H1 (cell line): ENCODE measurements around the gene CMTM5. TPM values are rescaled to one million over a fixed set of nuclear protein-coding genes. Genes with fewer than 3 reads are reported as not detected.
A peak's percentile ranks its signal among the peaks of the same experiment; 100 is the strongest.

ENCODE experiments used
- CTCF ChIA-PET: fragments of 300-600 bp; sonication (Branson Sonifier 250); formaldehyde crosslinking; loops from one replicate; lab custom pipeline; 2021; ENCODE audit not compliant: partially characterized antibody; lab: Charles Lee
- POLR2A ChIA-PET: fragments of 300-600 bp; sonication (Branson Sonifier 250); formaldehyde crosslinking; loops from one replicate; lab custom pipeline; 2021; ENCODE audit warnings: inconsistent platforms; ENCODE audit not compliant: partially characterized antibody; lab: Charles Lee
- DNase-seq, 2 experiments: peaks; one replicate each; pipeline versions ENCODE4 v3.0.0 to v3.0.0-alpha.2; 2010 to 2022; ENCODE audit warnings: low spot score in 2 of 2, low read depth in 1 of 2, mixed read lengths in 1 of 2
- FAIRE-seq: peaks from 2 replicates; lab custom pipeline; 2011; peaks lifted over from hg19 to GRCh38; lab: Jason Lieb, UNC
- H2AFZ ChIP-seq: 2 replicates; pipeline ENCODE4 v1.8.1; 2012; ENCODE audit warnings: low read length, inconsistent platforms
- H2AK5ac ChIP-seq: 2 replicates; pipeline ENCODE4 v1.6.1; 2013; ENCODE audit warnings: low read depth, low read length
- H2BK120ac ChIP-seq: replicated peaks from 2 replicates; pipeline ENCODE3; 2013; ENCODE audit warnings: low read depth, low read length, inconsistent platforms
- H2BK12ac ChIP-seq: 2 replicates; pipeline ENCODE4 v1.6.1; 2013; ENCODE audit warnings: low read depth, low read length
- H2BK15ac ChIP-seq: 2 replicates; pipeline ENCODE4 v1.6.1; 2013; ENCODE audit warnings: low read length
- H2BK20ac ChIP-seq: 2 replicates; pipeline ENCODE4 v1.6.1; 2013; ENCODE audit warnings: low read length
- H2BK5ac ChIP-seq: 2 replicates; pipeline ENCODE4 v1.6.1; 2013; ENCODE audit warnings: low read depth, low read length
- H3K14ac ChIP-seq: 2 replicates; pipeline ENCODE4 v1.6.1; 2013; ENCODE audit warnings: inconsistent platforms; ENCODE audit not compliant: insufficient read length
- H3K18ac ChIP-seq: 2 replicates; pipeline ENCODE4 v1.6.1; 2013; ENCODE audit warnings: low read length; ENCODE audit errors: extremely low read depth
- H3K23ac ChIP-seq: 2 replicates; pipeline ENCODE4 v1.6.1; 2013; ENCODE audit warnings: inconsistent platforms; ENCODE audit not compliant: insufficient read length
- H3K23me2 ChIP-seq: 2 replicates; pipeline ENCODE4 v1.6.1; 2013; ENCODE audit warnings: low read depth, low read length
- H3K27ac ChIP-seq: 2 replicates; pipeline ENCODE4 v1.6.1; 2011; ENCODE audit warnings: low read depth, low read length, inconsistent platforms
- H3K27me3 ChIP-seq, 4 experiments: replicated peaks in 1 of 4; 1 replicate in 1 of 4; 2 replicates in 3 of 4; pipeline versions ENCODE4 v1.6.1 to v1.8.1; 2011 to 2013; ENCODE audit warnings: low read length in 3 of 4, mild to moderate bottlenecking in 3 of 4, inconsistent platforms in 2 of 4, mixed read lengths in 2 of 4, moderate library complexity in 1 of 4; ENCODE audit not compliant: control insufficient read depth in 3 of 4, insufficient read depth in 3 of 4; ENCODE audit errors: extremely low read depth in 1 of 4
- H3K36me3 ChIP-seq, 4 experiments: 2 replicates each; pipeline versions ENCODE4 v1.6.1 to v1.8.1; 2011 to 2013; ENCODE audit warnings: mild to moderate bottlenecking in 4 of 4, low read length in 3 of 4, moderate library complexity in 2 of 4, control low read depth in 1 of 4, inconsistent platforms in 1 of 4; ENCODE audit not compliant: insufficient read depth in 4 of 4, control insufficient read depth in 2 of 4
- H3K4ac ChIP-seq: replicated peaks from 2 replicates; pipeline ENCODE3; 2013; ENCODE audit warnings: low read length, low read depth, mixed read lengths, inconsistent platforms; ENCODE audit not compliant: insufficient read length
- H3K4me1 ChIP-seq, 4 experiments: replicated peaks in 1 of 4; 1 replicate in 1 of 4; 2 replicates in 3 of 4; pipeline versions ENCODE4 v1.6.1 to v1.8.1; 2011 to 2013; ENCODE audit warnings: low read length in 3 of 4, inconsistent platforms in 2 of 4, mixed read lengths in 1 of 4; ENCODE audit not compliant: insufficient read depth in 4 of 4, control insufficient read depth in 3 of 4
- H3K4me2 ChIP-seq, 2 experiments: 2 replicates each; pipeline versions ENCODE4 v1.6.1 to v1.8.1; 2011 to 2013; ENCODE audit warnings: low read depth in 2 of 2, low read length in 2 of 2, control low read depth in 1 of 2, inconsistent platforms in 1 of 2, mild to moderate bottlenecking in 1 of 2; ENCODE audit not compliant: insufficient read depth in 1 of 2
- H3K4me3 ChIP-seq, 4 experiments: fragments of 200-600, 300-600 bp in 1 of 4; sonication (generic), shearing (Covaris generic), sonication (Bioruptor Twin) in 1 of 4; 2 replicates each; pipeline versions ENCODE4 v1.5.1 to v1.8.1; 2011 to 2016; ENCODE audit warnings: low read length in 4 of 4, low read depth in 3 of 4, control low read depth in 2 of 4, inconsistent platforms in 2 of 4, mild to moderate bottlenecking in 2 of 4, mixed read lengths in 1 of 4, moderate library complexity in 1 of 4; ENCODE audit not compliant: insufficient read depth in 2 of 4; ENCODE audit errors: extremely low read depth in 1 of 4
- H3K56ac ChIP-seq: replicated peaks from 2 replicates; pipeline ENCODE3; 2013; ENCODE audit warnings: low read depth, mild to moderate bottlenecking, mixed read lengths, low read length, inconsistent platforms; ENCODE audit not compliant: insufficient read length
- H3K79me1 ChIP-seq: 2 replicates; pipeline ENCODE4 v1.6.1; 2013; ENCODE audit warnings: low read depth, low read length, control low read depth
- H3K79me2 ChIP-seq, 2 experiments: 2 replicates each; pipeline versions ENCODE4 v1.6.1 to v1.8.1; 2012 to 2013; ENCODE audit warnings: low read length in 2 of 2, mild to moderate bottlenecking in 2 of 2, inconsistent platforms in 1 of 2; ENCODE audit not compliant: insufficient read depth in 2 of 2, control insufficient read depth in 1 of 2
- H3K9ac ChIP-seq, 4 experiments: replicated peaks in 1 of 4; 1 replicate in 1 of 4; 2 replicates in 3 of 4; pipeline versions ENCODE4 v1.6.1 to v1.8.1; 2011 to 2013; ENCODE audit warnings: low read depth in 3 of 4, low read length in 3 of 4, control low read depth in 2 of 4, mild to moderate bottlenecking in 2 of 4, moderate library complexity in 2 of 4, inconsistent platforms in 1 of 4; ENCODE audit errors: extremely low read depth in 1 of 4
- H3K9me3 ChIP-seq, 2 experiments: 2 replicates each; pipeline versions ENCODE4 v1.6.1 to v1.8.1; 2012 to 2013; ENCODE audit warnings: mild to moderate bottlenecking in 2 of 2, moderate library complexity in 2 of 2, control low read depth in 1 of 2, inconsistent platforms in 1 of 2, low read depth in 1 of 2, low read length in 1 of 2, mixed read lengths in 1 of 2; ENCODE audit not compliant: insufficient read depth in 2 of 2
- H4K20me1 ChIP-seq, 2 experiments: replicated peaks in 1 of 2; 2 replicates each; pipeline versions ENCODE3 to v1.8.1; 2011 to 2013; ENCODE audit warnings: inconsistent platforms in 2 of 2, low read length in 2 of 2, mild to moderate bottlenecking in 1 of 2; ENCODE audit not compliant: insufficient read depth in 2 of 2, control insufficient read depth in 1 of 2
- H4K5ac ChIP-seq: 2 replicates; pipeline ENCODE4 v1.6.1; 2013; ENCODE audit warnings: low read length, low read depth, mixed read lengths, inconsistent platforms; ENCODE audit not compliant: insufficient read length
- H4K8ac ChIP-seq: 2 replicates; pipeline ENCODE4 v1.8.0; 2013; ENCODE audit warnings: mild to moderate bottlenecking, moderate library complexity, low read length, inconsistent platforms; ENCODE audit not compliant: insufficient read depth; ENCODE audit errors: extremely low read depth
- H4K91ac ChIP-seq: replicated peaks from 2 replicates; pipeline ENCODE3; 2013; ENCODE audit warnings: low read length, mixed read lengths, inconsistent platforms; ENCODE audit not compliant: insufficient read length
- BCL11A ChIP-seq, 2 experiments: IDR thresholded peaks; one replicate each; pipeline ENCODE4 v1.6.1; 2011; ENCODE audit warnings: low read depth in 2 of 2, low read length in 2 of 2, mild to moderate bottlenecking in 2 of 2
- RBBP5 ChIP-seq: IDR thresholded peaks from 2 replicates; pipeline ENCODE4 v1.7.1; 2012; ENCODE audit warnings: low read depth, mild to moderate bottlenecking, inconsistent platforms, low read length, moderate library complexity, borderline replicate concordance
- WGBS, 2 experiments: shearing (Covaris generic) in 1 of 2; methylation state at CpG; one replicate each; pipeline versions ENCODE4 v1.1.6 to v1.1.7; 2013 to 2015; ENCODE audit warnings: low lambda C conversion rate in 2 of 2, mixed read lengths in 2 of 2, inconsistent platforms in 1 of 2, low coverage in 1 of 2, missing lambda C conversion rate in 1 of 2; ENCODE audit not compliant: insufficient replicate concordance in 2 of 2, insufficient coverage in 1 of 2, insufficient read length in 1 of 2; ENCODE audit errors: extremely low coverage in 1 of 2, missing lambda C conversion rate in 1 of 2; 5-methylcytosine and 5-hydroxymethylcytosine counted together
- polyA plus RNA-seq, 7 experiments: library from polyadenylated mRNA; depleted of rRNA in 3 of 7; stranded (reverse) in 5 of 7; unstranded in 2 of 7; fragments of >200 nt in 5 of 7; fragments of 200-250 nt in 2 of 7; gene quantifications; 1 replicate in 5 of 7; 2 replicates in 1 of 7; 4 replicates in 1 of 7; pipeline versions ENCODE4 v1.2.1 to v1.2.3, GENCODE V29; 2011 to 2013; ENCODE audit warnings: missing spikeins in 2 of 7, mixed read lengths in 2 of 7
- total RNA-seq: library from RNA; stranded (reverse); fragmentation: NEBNext Ultra II Directional; extraction: Animal tissue kit (Norgen Biotek cat#: 25700); gene quantifications from 2 replicates; pipeline ENCODE4 v1.2.1, GENCODE V29; 2021

The CMTM5 gene
- total and polyA plus RNA-seq, 2 of the 8 experiments (the other 6 are each of a cell fraction or from before 2014, with no cell fraction given), result 2.1 TPM; not detected in 1

GRCh38 chr14:23344481-23344880, 32.4 kb upstream of the CMTM5 start:
- 79% methylated on average over 3 of the region's 3 CpGs; no CpG with 5 or more reads in 1 of the 2 experiments for WGBS, 2 experiments
- Histone ChIP-seq H2BK120ac (no peak overlapping the region), H4K8ac (no peak overlapping the region), H3K4me2 (no peak overlapping the region), H3K9ac (no peak overlapping the region), H2BK12ac (no peak overlapping the region), H4K91ac (no peak overlapping the region), H3K18ac (no peak overlapping the region), H3K4me1 (peaks cover 0 to 4% (median 1%) of the 10 kb centered on the region in 4 experiments; a peak in 3 of 7 replicates), H3K56ac (no peak overlapping the region), H3K4ac (no peak overlapping the region), H2AFZ (no peak overlapping the region), H3K23me2 (no peaks in the 10 kb centered on the region), H3K79me1 (no peaks in the 10 kb centered on the region), H3K9me3 (peaks cover 5 to 14% of the 10 kb centered on the region in 2 experiments), H4K5ac (no peak overlapping the region), H4K20me1 (no peaks in the 10 kb centered on the region), H3K14ac (no peak overlapping the region), H2BK15ac (no peak overlapping the region), H3K79me2 (no peaks in the 10 kb centered on the region), H2BK20ac (no peak overlapping the region), H3K27me3 (no peaks in the 10 kb centered on the region), H3K4me3 (no peak overlapping the region), H3K23ac (no peak overlapping the region), H2AK5ac (no peak overlapping the region), H3K27ac (no peak overlapping the region), H3K36me3 (no peaks in the 10 kb centered on the region), H2BK5ac (no peak overlapping the region)
- POLR2A ChIA-PET, result interaction anchor here (0.9 to 3.7 kb wide), 4 partner anchors 10 to 23 kb away, joined by 4 to 25 read pairs (median 13); partner anchors contain the start of gene PABPN1
- TF ChIP-seq BCL11A (IDR thresholded peaks at IDR 0.05; ENCODE audit: low read depth in 2 of 2, low read length in 2 of 2), result no peak
- no peak for TF ChIP-seq RBBP5
- no peak for DNase-seq
- CTCF ChIA-PET, result interaction anchor here (0.7 to 5.9 kb wide), 14 partner anchors 8 to 112 kb away, joined by 3 to 69 read pairs (median 10); partner anchors contain the start of gene BCL2L2
- peak; percentile 45 for FAIRE-seq
